HuH-7.5 (cell line): ENCODE measurements around the gene GALNT11.

Experiments
- DNase-seq: peaks from one replicate; pipeline ENCODE4 v3.0.0; 2011; ENCODE audit warnings: low spot score

The GALNT11 gene

GRCh38 chr7:152148706-152149105, 123.2 kb downstream of the GALNT11 start:
- no peak for DNase-seq

- no peak for DNase-seq
These were observed 123.9 kb downstream of the GALNT11 start for GRCh38 chr7:152149363-152149762.

GRCh38 chr7:152152267-152152666, 126.8 kb downstream of the GALNT11 start:
- DNase-seq: no peak

GRCh38 chr7:152158801-152159587, 133.5 kb downstream of the GALNT11 start:
- DNase-seq: no peak

GRCh38 chr7:152161171-152161570, 135.7 kb downstream of the GALNT11 start:
- DNase-seq: no peak

GRCh38 chr7:152162287-152162686, 136.8 kb downstream of the GALNT11 start:
- no peak for DNase-seq
